GM12864 (cell line): Measurements from ENCODE around the gene MRPL19.

ENCODE experiments used
- DNase-seq: peaks from one replicate; pipeline ENCODE4 v3.0.0-alpha.2; 2011; ENCODE audit warnings: low read depth
- H3K4me3 ChIP-seq: 2 replicates; pipeline ENCODE4 v1.5.1; 2011; ENCODE audit warnings: mild to moderate bottlenecking, low read depth, low read length, control low read depth
- CTCF ChIP-seq: IDR thresholded peaks from 2 replicates; pipeline ENCODE4 v1.5.1; 2011; ENCODE audit warnings: low read depth, mild to moderate bottlenecking, moderate library complexity, low read length, control low read depth, inconsistent platforms; ENCODE audit errors: missing control alignments

The MRPL19 gene

GRCh38 chr2:75646583-75647425 lies at the start of gene MRPL19:
Gene MRPL19, plus strand, starts transcription at chr2:75646783. Its CDS starts 25 bp downstream, at chr2:75646808.
- peak within 1 kb of the TSS; percentile 86 for H3K4me3 ChIP-seq
- peak; percentile 81 for DNase-seq
- TF ChIP-seq CTCF, result no peak

- H3K4me3 ChIP-seq, result no peak overlapping the region
- DNase-seq, result no peak
- no peak for TF ChIP-seq CTCF
Observed at GRCh38 chr2:75596784-75597183, 49.8 kb upstream of the MRPL19 start.

GRCh38 chr2:75597949-75598348 lies 48.6 kb upstream of the MRPL19 start:
- no peak for DNase-seq
- H3K4me3 ChIP-seq, result no peak overlapping the region
- no peak for TF ChIP-seq CTCF

- DNase-seq, result no peak
- H3K4me3 ChIP-seq, result no peak overlapping the region
- no peak for TF ChIP-seq CTCF
Observed at GRCh38 chr2:75598589-75599155, 47.9 kb upstream of the MRPL19 start.

- no peak for TF ChIP-seq CTCF
- no peak overlapping the region for H3K4me3 ChIP-seq
- no peak for DNase-seq
Observed at GRCh38 chr2:75600461-75601011, 46.0 kb upstream of the MRPL19 start.

GRCh38 chr2:75602724-75603342 lies 43.8 kb upstream of the MRPL19 start:
- TF ChIP-seq CTCF, result no peak
- no peak for DNase-seq
- no peak overlapping the region for H3K4me3 ChIP-seq
